ENCODE results near the gene KLF18.

The KLF18 gene

GRCh38 chr1:44141531-44141930 is at the start of gene KLF18:
Gene KLF18, minus strand, starts transcription at chr1:44141631. Its CDS starts 0 bp downstream, at chr1:44141631.
- CTCF ChIA-PET, result no interaction called here
- TF ChIP-seq, protein P1, sequence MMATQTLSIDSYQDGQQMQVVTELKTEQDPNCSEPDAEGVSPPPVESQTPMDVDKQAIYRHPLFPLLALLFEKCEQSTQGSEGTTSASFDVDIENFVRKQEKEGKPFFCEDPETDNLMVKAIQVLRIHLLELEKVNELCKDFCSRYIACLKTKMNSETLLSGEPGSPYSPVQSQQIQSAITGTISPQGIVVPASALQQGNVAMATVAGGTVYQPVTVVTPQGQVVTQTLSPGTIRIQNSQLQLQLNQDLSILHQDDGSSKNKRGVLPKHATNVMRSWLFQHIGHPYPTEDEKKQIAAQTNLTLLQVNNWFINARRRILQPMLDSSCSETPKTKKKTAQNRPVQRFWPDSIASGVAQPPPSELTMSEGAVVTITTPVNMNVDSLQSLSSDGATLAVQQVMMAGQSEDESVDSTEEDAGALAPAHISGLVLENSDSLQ (IDR thresholded peaks at IDR 0.05), result no peak
- TF ChIP-seq LEF1 (IDR thresholded peaks at IDR 0.05; ENCODE audit: borderline replicate concordance) (no peak), FOXA1 (IDR thresholded peaks at IDR 0.05) (no peak), NFRKB (IDR thresholded peaks at IDR 0.05) (no peak), FOXM1 (IDR thresholded peaks at IDR 0.05; ENCODE audit: borderline replicate concordance) (no peak), ELF4 (IDR thresholded peaks at IDR 0.05) (no peak), HDGF (IDR thresholded peaks at IDR 0.05; ENCODE audit: borderline replicate concordance) (no peak), SUZ12 (IDR thresholded peaks at IDR 0.05) (no peak), BHLHE40 (IDR thresholded peaks at IDR 0.05; ENCODE audit: borderline replicate concordance) (no peak), L3MBTL2 (conservative IDR thresholded peaks at IDR 0.05) (no peak), ARNT (IDR thresholded peaks at IDR 0.05) (no peak)
- no peak for DNase-seq (ENCODE audit: extremely low spot score)
- POLR2A ChIA-PET, result no interaction called here

GRCh38 chr1:44174630-44175029 is 33.2 kb upstream of the KLF18 start:
- TF ChIP-seq, protein P1 (IDR thresholded peaks at IDR 0.05), result no peak
- TF ChIP-seq CTBP1 (IDR thresholded peaks at IDR 0.05; ENCODE audit: borderline replicate concordance) (no peak), BHLHE40 (IDR thresholded peaks at IDR 0.05; ENCODE audit: borderline replicate concordance) (no peak)
- ChIA-PET CTCF (no interaction called here), POLR2A (no interaction called here)
- no peak for DNase-seq (ENCODE audit: extremely low spot score)

DNA sequence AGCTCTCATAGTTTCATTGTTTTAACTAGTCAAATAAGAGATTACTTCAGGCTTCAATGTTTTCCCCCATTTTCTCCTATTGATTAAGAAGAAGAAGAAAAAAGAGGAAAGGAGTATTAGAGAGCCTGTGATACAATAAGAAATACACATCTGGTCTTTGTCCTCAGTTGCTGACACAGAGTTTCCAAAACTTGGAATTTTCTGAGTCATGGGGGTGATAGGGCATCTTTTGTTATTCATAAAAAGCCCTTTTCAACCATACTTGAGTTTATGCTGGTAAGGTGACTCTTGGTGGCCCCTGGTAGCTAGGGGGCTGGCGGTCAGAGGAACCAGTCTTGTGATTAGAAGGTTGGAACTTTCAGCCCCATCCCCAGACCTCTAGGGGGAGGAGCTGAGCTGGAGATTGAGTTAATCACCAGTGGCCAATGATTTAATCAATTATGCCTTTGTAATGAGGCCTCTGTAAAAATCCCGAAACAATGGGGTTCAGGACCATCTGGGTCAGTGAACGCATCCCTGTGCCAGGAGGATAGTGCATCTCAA is 28.9 kb upstream of the KLF18 start:
- TF ChIP-seq CTBP1 (IDR thresholded peaks at IDR 0.05; ENCODE audit: borderline replicate concordance) (no peak), ARNT (IDR thresholded peaks at IDR 0.05) (no peak), TARDBP (IDR thresholded peaks at IDR 0.05) (no peak), FOXK2 (IDR thresholded peaks at IDR 0.05) (no peak), NFRKB (IDR thresholded peaks at IDR 0.05) (no peak), LEF1 (IDR thresholded peaks at IDR 0.05; ENCODE audit: borderline replicate concordance) (no peak), HDGF (IDR thresholded peaks at IDR 0.05; ENCODE audit: borderline replicate concordance) (no peak), FOXM1 (IDR thresholded peaks at IDR 0.05; ENCODE audit: borderline replicate concordance) (no peak), BHLHE40 (IDR thresholded peaks at IDR 0.05; ENCODE audit: borderline replicate concordance) (no peak), ZNF384 (IDR thresholded peaks at IDR 0.05) (no peak), SUZ12 (IDR thresholded peaks at IDR 0.05) (no peak), FOXA1 (IDR thresholded peaks at IDR 0.05) (no peak), SP1 (IDR thresholded peaks at IDR 0.05) (no peak), ELF4 (IDR thresholded peaks at IDR 0.05) (no peak), L3MBTL2 (conservative IDR thresholded peaks at IDR 0.05) (no peak)
- TF ChIP-seq, protein P1 (IDR thresholded peaks at IDR 0.05), result no peak
- CTCF ChIA-PET, result interaction anchor here (0.7 kb wide), 1 partner anchor 492 kb away, joined by 3 read pairs; no protein-coding TSS in a partner anchor
- DNase-seq (ENCODE audit: extremely low spot score), result no peak
- POLR2A ChIA-PET, result interaction anchor here (1.2 kb wide), 1 partner anchor 14 kb away, joined by 3 read pairs; no protein-coding TSS in a partner anchor

DNA sequence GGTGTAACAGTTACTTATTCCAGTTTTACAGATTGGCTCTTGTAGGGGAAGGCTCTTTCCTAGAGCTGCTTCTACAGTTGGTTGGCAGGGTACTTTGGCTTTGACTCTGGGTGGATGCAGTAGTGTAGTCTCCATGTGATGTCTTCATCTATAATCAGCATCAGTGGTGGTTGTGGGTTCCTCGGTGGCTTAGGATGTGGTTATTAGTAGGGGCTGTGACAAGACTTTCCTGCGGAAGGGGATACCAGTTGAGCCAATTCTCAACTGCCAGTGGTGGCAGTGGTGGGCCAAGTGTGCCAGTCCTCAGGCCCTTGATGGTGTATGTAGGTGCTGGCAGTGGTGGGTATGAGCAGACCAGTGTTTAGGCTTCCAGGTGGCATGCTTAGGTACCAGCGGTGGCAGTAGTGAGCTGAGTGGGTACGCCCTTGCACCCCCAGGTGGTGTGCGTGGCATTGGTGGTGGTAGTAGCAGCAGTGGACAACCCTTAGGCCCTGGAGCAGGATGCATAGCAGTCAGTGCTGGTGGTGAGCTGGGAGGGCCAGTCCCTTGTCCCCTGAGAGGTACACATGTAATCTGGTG is 27.2 kb upstream of the KLF18 start:
- CTCF ChIA-PET, result no interaction called here
- no peak for TF ChIP-seq HDGF (IDR thresholded peaks at IDR 0.05; ENCODE audit: borderline replicate concordance)
- TF ChIP-seq FOXM1 (IDR thresholded peaks at IDR 0.05; ENCODE audit: borderline replicate concordance), result no peak
- no peak for TF ChIP-seq FOXK2 (IDR thresholded peaks at IDR 0.05)
- no peak for TF ChIP-seq TARDBP (IDR thresholded peaks at IDR 0.05)
- TF ChIP-seq LEF1 (IDR thresholded peaks at IDR 0.05; ENCODE audit: borderline replicate concordance), result no peak
- TF ChIP-seq NFRKB (IDR thresholded peaks at IDR 0.05), result no peak
- no peak for TF ChIP-seq SUZ12 (IDR thresholded peaks at IDR 0.05)
- no peak for TF ChIP-seq ARNT (IDR thresholded peaks at IDR 0.05)
- TF ChIP-seq CTBP1 (IDR thresholded peaks at IDR 0.05; ENCODE audit: borderline replicate concordance), result no peak
- no peak for TF ChIP-seq ELF4 (IDR thresholded peaks at IDR 0.05)
- no peak for TF ChIP-seq ZNF384 (IDR thresholded peaks at IDR 0.05)
- no peak for TF ChIP-seq L3MBTL2 (conservative IDR thresholded peaks at IDR 0.05)
- TF ChIP-seq, protein P1 (IDR thresholded peaks at IDR 0.05), result no peak
- TF ChIP-seq FOXA1 (IDR thresholded peaks at IDR 0.05), result no peak
- no peak for DNase-seq (ENCODE audit: extremely low spot score)
- POLR2A ChIA-PET, result no interaction called here

- CTCF ChIA-PET, result no interaction called here
- no peak for TF ChIP-seq ZNF384 (IDR thresholded peaks at IDR 0.05)
- no peak for TF ChIP-seq ARNT (IDR thresholded peaks at IDR 0.05)
- TF ChIP-seq FOXM1 (IDR thresholded peaks at IDR 0.05; ENCODE audit: borderline replicate concordance), result no peak
- no peak for TF ChIP-seq L3MBTL2 (conservative IDR thresholded peaks at IDR 0.05)
- TF ChIP-seq BHLHE40 (IDR thresholded peaks at IDR 0.05; ENCODE audit: borderline replicate concordance), result no peak
- TF ChIP-seq FOXK2 (IDR thresholded peaks at IDR 0.05), result no peak
- no peak for TF ChIP-seq SP1 (IDR thresholded peaks at IDR 0.05)
- TF ChIP-seq HDGF (IDR thresholded peaks at IDR 0.05; ENCODE audit: borderline replicate concordance), result no peak
- no peak for TF ChIP-seq SUZ12 (IDR thresholded peaks at IDR 0.05)
- TF ChIP-seq, protein P1 (IDR thresholded peaks at IDR 0.05), result no peak
- no peak for TF ChIP-seq LEF1 (IDR thresholded peaks at IDR 0.05; ENCODE audit: borderline replicate concordance)
- TF ChIP-seq FOXA1 (IDR thresholded peaks at IDR 0.05), result no peak
- no peak for TF ChIP-seq NFRKB (IDR thresholded peaks at IDR 0.05)
- DNase-seq (ENCODE audit: extremely low spot score), result no peak
- POLR2A ChIA-PET, result no interaction called here
These were observed 20.1 kb upstream of the KLF18 start for GRCh38 chr1:44161546-44161945.
